ENCODE results near the gene TNFAIP3. TPM values are rescaled to one million over a fixed set of nuclear protein-coding genes. Genes with fewer than 3 reads are reported as not detected.

Gene TNFAIP3
- total and polyA plus RNA-seq, 2 of the 8 experiments (the other 6 are each of a cell fraction or from before 2014, with no cell fraction given): 1.6 to 2.0 TPM

DNA sequence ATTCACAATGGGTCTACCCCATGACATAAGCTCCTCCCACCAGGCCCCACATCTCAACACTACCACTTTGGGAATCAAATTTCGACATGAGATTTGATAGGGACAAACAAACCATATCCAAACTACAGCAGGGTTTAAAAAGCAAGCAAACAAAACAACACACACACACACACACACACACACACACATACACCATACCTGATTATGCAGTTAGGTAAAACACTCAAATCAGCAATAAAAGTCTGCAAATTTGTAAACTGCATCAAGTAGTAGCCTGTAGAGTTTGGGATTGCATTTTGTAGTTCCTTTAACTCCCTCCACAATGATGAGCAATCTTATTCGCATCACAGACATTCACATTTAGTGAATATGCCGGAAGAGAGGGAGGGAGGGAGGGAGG is 32.6 kb upstream of the TNFAIP3 start (continued):
- no peak for TF ChIP-seq CHD7 (IDR thresholded peaks at IDR 0.05; ENCODE audit: insufficient replicate concordance, low read length)
- no peak for TF ChIP-seq CBX5 (IDR thresholded peaks at IDR 0.05; ENCODE audit: low read depth, low read length)
- TF ChIP-seq JUND (IDR thresholded peaks at IDR 0.05; ENCODE audit: low read length): no peak
- no peak for TF ChIP-seq SP2 (IDR thresholded peaks at IDR 0.05; ENCODE audit: low read length)
- no peak for TF ChIP-seq CBX8 (IDR thresholded peaks at IDR 0.05; ENCODE audit: borderline replicate concordance, low read depth, low read length)
